HG02970 (cell line): ENCODE measurements around the gene ANKRD27.

Source experiments
- ATAC-seq: cut with Tn5 transposase; IDR thresholded peaks from one replicate; pipeline ENCODE4 v1.9.1; 2021; ENCODE audit warnings: mild to moderate bottlenecking, moderate library complexity, moderate number of reproducible peaks; ENCODE audit not compliant: unreplicated experiment, low FRiP score

Gene ANKRD27

GRCh38 chr19:32691291-32691951, 16.4 kb upstream of the ANKRD27 start, which contains the start of gene NUDT19:
TSS of gene NUDT19 (plus strand) at chr19:32691821. CDS start at chr19:32691961, 140 bp downstream.
- peak; percentile 77 for ATAC-seq

- no peak for ATAC-seq
These were observed 13.3 kb upstream of the ANKRD27 start for GRCh38 chr19:32688311-32688710.

GRCh38 chr19:32687681-32688080, 12.7 kb upstream of the ANKRD27 start:
- no peak for ATAC-seq

GRCh38 chr19:32686847-32687475, 12.0 kb upstream of the ANKRD27 start:
- ATAC-seq, result no peak

GRCh38 chr19:32682317-32682716, 7.3 kb upstream of the ANKRD27 start:
- no peak for ATAC-seq

- ATAC-seq, result no peak
These were observed 6.0 kb upstream of the ANKRD27 start for GRCh38 chr19:32680986-32681385.

- ATAC-seq, result no peak
These were observed 2.7 kb upstream of the ANKRD27 start for GRCh38 chr19:32677657-32678056.

GRCh38 chr19:32676895-32677359, 1.9 kb upstream of the ANKRD27 start:
- ATAC-seq, result no peak

- no peak for ATAC-seq
These were observed 1.4 kb upstream of the ANKRD27 start for GRCh38 chr19:32676186-32676894.

- ATAC-seq, result no peak
These were observed 773 bp upstream of the ANKRD27 start, which contains the start of gene RGS9BP for GRCh38 chr19:32675720-32676185. TSS of gene RGS9BP (plus strand) at chr19:32675848. CDS start at chr19:32676264, 416 bp downstream.

GRCh38 chr19:32674153-32674930, 638 bp downstream of the ANKRD27 start:
- no peak for ATAC-seq

GRCh38 chr19:32673573-32673972, 1.4 kb downstream of the ANKRD27 start:
- no peak for ATAC-seq

- ATAC-seq, result no peak
These were observed 2.1 kb downstream of the ANKRD27 start for GRCh38 chr19:32672841-32673240.

- no peak for ATAC-seq
These were observed 2.9 kb downstream of the ANKRD27 start for GRCh38 chr19:32671883-32672593.

GRCh38 chr19:32669310-32669709, 5.7 kb downstream of the ANKRD27 start:
- ATAC-seq, result no peak

GRCh38 chr19:32666084-32666483, 8.9 kb downstream of the ANKRD27 start:
- no peak for ATAC-seq

GRCh38 chr19:32662186-32662585, 12.8 kb downstream of the ANKRD27 start:
- ATAC-seq, result no peak

GRCh38 chr19:32661318-32661717, 13.7 kb downstream of the ANKRD27 start:
- ATAC-seq, result no peak

GRCh38 chr19:32658527-32658926, 16.5 kb downstream of the ANKRD27 start:
- no peak for ATAC-seq

- ATAC-seq, result no peak
These were observed 16.9 kb downstream of the ANKRD27 start for GRCh38 chr19:32658075-32658474.
